ENCODE measurements around the gene HSF2.
"Not testable (repeated sequence)": the region's sequence is repeated elsewhere in the genome, so short reads cannot be mapped to it uniquely, and the experiment has no call there.

Gene HSF2

DNA sequence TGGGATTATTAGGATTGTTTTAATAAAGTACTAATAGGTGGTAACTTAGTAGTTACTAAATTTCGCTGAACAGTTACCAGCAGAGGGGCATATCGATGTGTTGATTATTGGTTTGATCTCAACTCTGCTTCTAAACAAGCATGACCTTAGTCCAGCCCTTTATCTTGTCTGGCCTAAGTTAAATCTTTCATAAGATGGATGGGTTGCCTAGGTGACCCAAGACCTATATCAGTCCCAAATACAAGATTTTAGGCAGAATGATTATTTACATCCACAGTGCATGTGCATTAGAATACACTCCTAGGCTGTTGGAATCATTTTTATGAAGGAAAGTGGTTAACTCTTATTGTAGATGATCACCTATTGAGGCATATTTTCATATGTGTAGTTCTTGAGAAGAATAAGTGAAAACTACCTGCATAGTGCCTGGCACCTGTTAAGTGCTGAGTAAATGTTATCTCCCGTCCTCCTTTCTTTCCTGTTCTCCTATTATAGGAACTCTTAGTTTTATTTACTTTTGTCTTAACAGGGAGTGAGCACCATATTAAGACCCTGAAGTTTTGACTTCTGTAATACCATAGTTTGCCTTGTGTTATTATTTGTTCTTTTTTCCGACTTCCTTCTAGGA lies 1.1 kb downstream of the HSF2 start:
- no peak for DNase-seq

DNA sequence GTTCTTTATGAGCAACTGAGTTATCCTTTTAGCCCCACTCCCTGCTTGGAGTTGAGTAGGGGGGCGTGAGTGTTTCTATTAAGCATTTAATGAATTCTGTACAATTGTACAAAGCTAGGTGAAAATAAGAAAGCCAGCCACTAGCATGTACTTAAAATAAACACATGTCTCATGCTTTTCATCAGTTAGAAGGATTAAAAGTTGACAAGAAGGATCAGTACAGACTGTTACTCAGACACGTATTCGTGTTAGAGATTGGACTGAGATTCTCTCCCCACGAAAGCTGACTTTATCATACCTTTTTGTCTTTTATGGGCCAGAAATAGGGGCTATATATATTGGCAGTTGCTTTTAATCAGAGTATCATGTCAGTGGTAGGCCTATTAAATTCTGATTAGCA lies 1.7 kb downstream of the HSF2 start:
- no peak for DNase-seq

DNA sequence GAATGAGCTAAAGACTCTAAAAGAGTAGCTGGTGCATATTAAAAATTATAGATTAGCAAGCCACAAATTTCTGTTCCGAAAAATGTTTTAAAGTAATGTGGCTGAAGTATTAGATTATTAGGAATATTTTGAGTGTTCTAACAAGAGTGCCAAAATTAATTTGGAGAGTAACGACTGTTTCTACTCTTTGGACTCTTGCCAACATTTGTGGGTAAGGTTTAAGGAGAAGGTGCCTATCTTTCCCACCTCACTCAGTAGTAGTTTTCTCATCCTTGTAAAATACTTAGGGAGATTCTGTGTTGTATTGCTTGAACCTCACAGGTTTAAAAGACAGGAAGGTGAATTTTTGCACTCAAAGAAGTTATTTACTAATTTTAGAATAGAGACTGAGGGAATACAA lies 5.0 kb downstream of the HSF2 start:
- DNase-seq: no peak

DNA sequence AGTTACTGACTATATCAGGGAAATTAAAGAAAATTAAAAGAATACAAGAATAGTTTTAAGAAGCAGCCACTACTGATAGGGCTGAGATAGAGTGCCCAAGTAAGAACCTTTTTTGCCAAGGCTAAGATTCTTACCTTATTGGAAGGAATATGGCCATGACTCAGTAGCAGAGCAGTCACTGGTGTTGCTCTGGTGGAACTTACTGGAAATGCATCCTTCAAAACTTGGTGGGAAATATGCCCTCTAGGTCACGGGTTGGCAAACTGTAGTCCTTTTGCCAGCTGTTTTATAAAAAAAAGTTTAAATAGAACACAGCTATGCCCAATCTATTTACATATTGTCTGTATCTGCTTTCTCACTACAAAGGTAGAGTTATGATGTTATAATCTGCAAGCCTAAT lies 6.0 kb downstream of the HSF2 start:
- no peak for DNase-seq

DNA sequence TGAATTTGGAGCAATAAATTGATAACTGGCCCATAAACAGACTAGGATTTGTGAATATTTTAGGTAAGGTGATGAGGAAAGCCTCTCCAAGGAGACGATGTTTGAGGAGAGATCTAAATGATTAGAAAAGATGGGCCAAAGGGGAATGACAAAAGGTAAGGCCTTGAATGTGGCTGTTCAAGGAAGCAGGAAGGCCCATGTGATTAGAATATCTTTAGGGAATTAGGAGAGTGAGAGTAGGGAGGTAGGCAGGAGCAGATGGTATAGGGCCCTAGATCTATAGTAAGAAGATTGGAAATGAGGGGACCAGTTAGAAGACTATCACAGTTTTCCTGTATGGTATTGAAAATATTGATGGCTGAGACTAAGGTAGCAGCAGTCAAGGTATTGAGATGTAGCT lies 6.7 kb downstream of the HSF2 start:
- DNase-seq: no peak

DNA sequence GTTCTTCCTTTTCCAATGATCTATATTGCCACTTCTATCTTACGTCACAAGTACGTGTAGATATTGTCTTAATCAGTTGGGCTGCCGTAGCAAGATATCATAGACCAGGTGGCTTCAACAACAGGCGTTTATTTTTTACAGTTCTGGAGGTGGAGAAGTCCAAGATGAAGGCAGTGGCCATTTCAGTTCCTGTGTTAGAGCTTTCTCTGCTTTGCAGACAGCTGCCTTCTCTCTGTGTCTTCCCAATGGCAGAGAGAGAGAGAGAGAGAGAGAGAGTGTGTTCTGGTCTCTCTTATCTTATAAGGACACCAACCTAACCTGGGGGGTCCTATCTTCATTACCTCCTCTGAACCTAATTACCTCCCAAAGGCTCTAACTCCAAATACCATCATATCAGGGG lies 8.3 kb downstream of the HSF2 start:
- DNase-seq: no peak

DNA sequence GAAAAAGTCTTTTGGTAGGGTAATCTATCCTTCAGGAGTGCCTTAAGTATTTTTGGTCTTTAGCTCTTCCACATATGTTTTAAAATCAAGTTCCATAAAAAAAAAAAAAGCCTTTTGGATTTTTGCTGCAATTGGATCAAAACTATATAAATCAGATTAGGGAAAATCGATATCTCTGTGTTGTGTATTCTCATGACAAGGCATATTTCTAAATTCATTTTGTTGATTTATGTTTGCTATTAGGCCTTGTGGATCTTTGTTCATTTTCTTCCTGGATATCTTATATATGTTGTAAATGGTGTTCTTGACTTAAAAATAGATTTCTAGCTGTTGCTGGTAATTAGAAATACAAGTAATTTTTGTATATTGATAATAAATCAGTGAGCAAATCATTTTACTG lies 8.8 kb downstream of the HSF2 start:
- no peak for DNase-seq

DNA sequence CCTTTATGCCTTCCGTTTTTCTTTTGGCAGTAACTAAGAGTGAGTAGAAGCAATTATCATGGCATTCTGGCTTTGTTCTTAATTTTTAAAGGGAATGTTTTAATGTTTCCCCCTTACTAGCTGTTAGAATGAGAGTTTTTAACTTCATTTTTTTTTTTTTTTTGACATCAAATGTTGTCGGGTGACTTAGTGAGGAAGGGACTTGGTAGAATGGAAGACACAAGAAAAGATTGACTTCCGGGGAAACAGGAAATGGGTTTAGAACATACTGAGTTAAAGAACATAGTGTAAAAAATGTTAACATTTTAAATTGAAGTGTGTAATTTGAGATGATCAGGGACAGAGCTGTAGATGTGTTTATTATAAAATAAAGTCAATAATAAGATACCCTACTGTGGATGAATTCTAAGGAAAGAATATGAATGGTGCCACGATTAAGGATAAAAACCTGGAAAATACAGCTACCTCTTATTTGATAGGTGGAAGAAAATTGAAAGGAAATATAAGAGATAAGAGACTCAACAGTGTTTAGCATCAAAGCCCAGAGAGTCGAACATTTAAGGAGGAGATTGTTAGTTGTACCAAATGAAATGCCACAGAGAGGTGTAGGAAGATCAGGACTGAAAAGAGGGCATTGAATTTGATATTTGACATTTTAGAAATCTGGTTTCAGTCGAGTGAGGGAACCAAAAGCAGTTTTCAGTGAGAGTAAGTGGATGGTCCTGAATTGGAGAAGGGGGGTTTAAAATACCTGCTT lies 9.4 kb downstream of the HSF2 start:
- DNase-seq: no peak

DNA sequence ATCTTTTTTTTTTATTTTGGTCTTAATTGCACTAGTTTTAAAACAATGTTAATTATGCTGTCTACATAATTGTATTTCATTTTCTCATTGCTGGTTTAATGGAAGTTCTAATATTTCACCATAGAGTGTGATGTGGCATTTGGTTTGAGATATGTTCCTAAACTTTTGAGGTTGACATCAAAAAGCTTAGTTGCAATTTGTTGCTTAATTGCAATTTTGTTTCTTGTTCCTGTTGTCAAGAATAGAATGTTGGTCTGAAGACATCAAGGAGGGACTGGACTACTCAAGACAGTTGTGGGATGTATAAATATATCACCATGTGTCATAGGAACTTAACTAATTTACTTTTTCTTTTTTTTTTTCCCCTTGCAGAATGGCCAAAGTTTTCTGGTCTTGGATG lies 12.5 kb downstream of the HSF2 start:
- no peak for DNase-seq

DNA sequence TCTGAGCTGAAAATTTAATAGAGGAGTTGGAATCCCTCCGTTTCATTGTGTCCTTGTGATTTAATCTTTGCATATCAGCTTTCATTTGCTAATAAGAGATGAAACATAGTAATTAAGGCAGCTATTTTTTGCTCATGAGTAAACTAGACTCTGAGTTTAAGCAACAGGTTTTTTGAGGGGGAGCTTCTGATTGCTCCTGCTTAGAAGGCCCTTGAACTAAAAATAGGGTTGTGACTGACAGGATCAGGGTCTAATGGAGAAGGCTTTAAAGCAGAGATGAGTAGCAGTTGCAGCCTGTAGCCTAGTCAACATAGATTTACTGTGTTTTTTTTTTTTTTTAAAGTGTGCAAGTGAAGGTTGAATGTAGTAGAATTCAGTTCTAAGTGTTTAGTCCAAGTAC lies 17.4 kb downstream of the HSF2 start:
- DNase-seq: no peak

DNA sequence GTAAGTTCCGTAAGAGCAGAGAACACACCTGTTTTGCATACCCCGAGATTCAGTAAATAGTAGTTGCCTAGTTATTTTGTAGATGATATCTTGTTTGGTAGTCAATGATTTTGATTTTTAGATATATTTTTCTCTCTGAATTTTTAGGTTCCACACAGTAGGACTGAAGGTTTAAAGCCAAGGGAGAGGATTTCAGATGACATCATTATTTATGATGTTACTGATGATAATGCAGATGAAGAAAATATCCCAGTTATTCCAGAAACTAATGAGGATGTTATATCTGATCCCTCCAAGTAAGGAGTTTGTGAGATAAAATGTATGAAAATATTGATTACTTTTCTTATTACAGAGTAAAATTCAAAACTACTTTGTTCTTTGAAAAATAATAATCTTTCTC lies 22.6 kb downstream of the HSF2 start:
- no peak for DNase-seq

DNA sequence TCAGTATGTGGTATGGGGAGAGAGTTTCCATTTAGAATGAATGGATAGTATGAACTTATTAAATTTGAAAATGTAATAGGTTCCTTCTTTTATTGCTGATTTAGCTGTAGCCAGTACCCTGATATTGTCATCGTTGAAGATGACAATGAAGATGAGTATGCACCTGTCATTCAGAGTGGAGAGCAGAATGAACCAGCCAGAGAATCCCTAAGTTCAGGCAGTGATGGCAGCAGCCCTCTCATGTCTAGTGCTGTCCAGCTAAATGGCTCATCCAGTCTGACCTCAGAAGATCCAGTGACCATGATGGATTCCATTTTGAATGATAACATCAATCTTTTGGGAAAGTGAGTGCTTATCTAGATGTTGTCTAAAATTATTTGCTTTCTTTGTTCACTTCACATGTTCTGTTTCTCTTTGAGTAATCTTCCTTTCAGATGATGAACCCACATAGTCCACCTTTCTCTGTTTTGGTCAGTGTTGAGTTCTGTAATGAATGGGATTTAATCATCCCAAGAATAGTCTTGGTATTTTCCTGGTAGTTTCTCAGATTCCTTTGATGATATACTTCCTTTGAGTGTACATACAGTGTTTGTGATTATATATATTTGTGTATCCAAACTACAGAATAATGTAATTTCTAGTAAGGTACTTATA lies 23.3 kb downstream of the HSF2 start:
- DNase-seq: no peak

DNA sequence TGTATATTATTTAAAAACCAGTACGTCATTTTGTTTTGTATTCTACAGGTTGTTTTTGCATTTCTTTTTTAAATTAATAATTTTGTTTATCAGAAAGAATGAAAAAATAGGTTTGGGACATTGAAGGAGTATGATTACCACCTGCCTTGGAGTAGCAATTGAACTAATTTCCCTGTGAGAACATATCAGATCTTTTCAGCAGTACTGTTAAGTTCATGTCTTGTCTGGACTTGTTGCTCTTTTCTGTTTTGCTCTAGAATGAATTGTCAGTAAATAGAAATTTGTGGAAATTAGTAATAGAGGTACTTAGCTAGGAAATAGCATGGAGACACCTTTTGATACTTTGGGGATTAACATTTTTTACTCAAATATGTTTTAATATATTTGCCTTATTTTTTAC lies 24.3 kb downstream of the HSF2 start:
- DNase-seq: no peak

DNA sequence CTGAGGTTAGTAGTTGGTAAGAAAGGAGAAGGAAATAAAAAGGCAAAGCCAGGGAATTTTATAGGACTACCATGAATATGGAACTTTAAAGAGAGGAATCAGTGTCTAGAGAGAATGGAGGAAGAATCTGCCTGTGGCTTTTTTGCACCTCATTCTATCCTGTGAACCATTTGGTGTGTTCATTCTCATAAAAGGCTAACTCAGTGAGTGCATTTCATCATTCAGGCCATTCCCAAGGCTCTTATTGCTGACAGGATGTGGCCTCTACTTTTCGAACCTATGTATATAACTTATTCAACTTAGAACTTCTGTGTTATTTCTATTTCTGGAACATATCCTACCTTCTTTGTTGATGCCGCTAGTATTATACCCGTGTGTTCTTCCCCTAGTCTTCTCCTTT lies 27.1 kb downstream of the HSF2 start:
- no peak for DNase-seq

DNA sequence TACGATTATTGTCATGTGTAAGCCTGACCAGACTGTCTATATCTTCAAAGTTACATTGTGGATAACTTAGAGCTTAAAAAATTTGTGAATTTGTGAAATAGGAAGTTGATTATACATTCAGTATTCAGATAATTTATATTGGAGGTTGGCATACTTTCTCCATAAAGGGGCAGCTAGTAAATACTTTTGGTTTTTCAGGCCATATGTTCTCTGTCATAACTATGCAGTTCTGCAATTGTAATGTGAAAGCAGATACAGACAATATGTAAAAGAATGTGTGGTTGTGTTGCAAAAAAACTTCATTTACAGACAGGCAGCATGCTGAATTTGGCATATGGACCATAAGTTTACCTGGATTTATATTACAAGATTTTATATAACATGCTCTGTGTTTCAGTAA lies 29.3 kb downstream of the HSF2 start:
- no peak for DNase-seq

DNA sequence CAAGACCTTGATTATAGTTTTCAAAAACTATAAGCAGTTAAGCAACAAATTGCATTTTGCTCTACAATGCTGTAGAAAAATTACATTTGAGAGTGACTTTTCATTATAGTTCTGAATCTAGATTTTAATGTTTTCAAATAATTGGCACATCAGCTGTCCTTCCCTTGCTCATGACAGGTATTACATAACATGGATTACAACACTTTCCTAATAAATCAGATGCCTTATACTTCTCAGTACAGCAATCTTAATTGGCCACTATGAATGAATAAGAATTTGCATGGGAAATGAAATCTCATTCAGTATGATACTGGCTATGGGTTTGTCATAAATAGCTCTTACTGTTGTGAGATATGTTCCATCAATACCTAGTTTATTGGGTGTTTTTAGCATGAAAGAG lies 29.9 kb downstream of the HSF2 start:
- no peak for DNase-seq

DNA sequence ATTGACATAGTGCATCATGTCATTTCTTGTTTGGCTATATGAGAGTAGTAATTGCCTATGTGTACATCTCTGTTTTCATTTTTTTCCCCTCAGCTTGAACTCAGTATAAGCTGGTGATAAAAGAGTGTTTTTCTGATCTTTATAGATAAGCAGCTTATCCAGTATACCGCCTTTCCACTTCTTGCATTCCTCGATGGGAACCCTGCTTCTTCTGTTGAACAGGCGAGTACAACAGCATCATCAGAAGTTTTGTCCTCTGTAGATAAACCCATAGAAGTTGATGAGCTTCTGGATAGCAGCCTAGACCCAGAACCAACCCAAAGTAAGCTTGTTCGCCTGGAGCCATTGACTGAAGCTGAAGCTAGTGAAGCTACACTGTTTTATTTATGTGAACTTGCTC lies 32.3 kb downstream of the HSF2 start:
- no peak for DNase-seq

DNA sequence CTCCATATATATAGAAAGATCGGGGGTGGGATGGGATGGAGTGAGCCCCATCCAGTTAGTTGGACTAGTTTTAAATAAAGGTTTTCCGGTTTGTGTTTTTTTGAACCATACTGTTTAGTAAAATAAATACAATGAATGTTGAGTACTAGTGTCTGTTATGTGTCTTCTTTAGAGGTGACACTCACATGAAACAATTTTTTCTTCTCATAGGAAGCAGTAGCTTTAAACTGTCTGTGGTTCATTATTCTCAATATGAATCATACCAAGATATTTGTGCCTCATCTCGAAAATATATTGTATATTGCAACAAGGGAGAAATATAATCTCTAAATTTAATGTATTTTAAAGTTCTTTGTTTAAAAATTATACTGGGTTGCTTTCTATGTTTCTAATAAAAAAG lies 33.4 kb downstream of the HSF2 start:
- DNase-seq: no peak

DNA sequence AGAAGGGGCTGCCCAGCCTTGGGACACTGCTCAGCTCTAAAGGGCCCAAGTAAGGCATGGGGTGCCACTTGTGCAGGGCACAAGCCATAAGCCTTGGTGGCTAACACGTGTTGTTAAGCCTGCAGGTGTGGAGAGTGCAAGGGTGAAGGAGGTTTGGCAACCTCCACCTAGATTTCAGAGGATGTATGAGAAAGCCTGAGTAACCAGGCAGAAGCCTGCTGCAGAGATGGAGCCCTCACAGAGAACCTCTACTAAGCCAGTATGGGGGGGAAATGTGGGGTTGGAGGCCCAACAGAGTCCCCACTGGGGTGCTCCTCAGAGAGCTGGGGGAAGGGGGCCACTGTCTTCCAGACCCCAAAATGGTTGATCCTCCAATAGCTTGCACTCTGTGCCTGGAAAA lies 39.5 kb downstream of the HSF2 start:
- DNase-seq: no peak

DNA sequence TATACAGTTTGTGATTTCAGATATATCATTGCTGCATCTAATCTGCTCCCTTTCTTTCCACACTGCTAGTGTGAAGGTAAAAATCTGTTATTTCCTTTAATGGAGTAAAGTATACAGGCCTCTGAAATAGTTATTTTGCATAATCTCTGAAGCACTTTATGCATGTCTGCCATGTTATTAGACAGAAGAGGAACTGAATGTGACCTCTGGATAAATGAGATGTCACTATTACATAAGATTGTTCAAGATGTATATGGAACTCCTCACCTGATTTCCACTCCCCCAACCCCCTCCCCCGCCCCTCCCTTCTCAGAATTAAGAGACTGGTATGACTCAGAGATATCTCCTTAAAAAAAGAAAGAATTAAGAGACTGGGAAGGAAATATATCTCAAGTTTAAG lies 45.8 kb downstream of the HSF2 start:
- DNase-seq: no peak

DNA sequence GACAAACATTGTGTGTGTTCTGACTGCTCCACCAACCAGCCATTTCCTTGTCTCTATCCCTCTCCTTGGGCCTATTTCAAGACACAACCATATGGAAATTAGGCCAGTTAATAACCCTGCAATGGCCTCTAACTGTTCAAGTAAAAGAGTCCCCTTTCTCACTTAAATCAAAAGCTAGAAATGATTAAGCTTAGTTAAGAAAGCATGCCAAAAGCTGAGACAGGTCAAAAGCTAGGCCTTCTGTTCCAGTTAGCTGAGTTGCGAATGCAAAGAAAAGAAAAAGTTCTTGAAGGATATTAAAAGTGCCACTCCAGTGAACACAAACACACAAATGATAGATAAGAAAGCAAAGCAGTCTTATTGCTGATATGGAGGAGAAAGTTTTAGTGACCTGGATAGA lies 49.6 kb downstream of the HSF2 start:
- no peak for DNase-seq

DNA sequence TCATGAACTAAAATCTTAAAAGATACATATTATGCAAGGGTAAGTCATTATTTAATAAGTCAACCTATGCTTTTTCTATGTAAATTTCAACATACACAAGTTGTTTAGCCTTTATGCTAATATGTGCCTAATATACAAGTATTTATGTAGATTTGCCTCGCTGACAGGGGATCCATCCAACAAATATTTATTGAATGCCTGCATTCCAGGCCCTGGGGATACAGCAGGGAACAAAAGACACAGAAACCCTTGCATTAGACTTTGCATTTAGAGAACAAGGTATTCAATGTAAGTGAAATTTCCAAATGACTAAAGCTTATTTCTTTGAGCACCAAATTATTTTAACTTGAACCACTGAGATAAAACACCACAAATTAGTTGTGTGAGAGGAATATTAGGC lies 53.1 kb downstream of the HSF2 start:
- DNase-seq: no peak

DNA sequence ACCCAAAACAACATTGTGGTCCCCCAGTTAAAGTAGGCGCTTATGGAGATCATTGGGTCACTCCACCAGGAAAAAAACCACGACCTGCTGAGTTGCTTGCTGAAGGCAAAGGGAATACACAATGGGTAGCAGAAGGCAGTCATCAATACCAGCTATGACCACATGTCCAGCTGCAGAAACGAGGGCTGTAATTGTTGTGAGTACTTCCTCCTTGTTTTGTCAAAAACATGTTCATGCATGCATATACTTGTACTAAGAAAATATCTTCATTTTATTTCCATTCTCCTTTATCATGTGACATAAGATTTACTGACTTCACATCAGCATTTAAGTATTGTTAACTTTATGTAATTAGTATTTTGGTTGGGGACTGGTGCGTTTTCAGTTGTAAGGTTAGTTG lies 55.2 kb downstream of the HSF2 start:
- DNase-seq: no peak

DNA sequence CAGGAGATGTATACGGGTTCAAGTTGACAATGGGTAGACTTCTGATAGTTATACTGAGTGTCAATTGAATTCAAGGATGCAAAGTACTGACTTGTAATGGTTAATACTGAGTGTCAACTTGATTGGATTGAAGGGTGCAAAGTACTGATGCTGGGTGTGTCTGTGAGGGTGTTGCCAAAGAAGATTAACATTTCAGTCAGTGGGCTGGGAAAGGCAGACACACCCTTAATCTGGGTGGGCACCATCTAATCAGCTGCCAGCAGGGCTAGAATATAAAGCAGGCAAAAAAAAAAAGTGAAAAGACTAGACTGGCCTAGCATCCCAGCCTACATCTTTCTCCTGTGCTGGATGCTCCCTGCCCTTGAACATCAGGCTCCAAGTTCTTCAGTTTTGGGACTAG lies 55.7 kb downstream of the HSF2 start:
- DNase-seq: not testable (repeated sequence)

DNA sequence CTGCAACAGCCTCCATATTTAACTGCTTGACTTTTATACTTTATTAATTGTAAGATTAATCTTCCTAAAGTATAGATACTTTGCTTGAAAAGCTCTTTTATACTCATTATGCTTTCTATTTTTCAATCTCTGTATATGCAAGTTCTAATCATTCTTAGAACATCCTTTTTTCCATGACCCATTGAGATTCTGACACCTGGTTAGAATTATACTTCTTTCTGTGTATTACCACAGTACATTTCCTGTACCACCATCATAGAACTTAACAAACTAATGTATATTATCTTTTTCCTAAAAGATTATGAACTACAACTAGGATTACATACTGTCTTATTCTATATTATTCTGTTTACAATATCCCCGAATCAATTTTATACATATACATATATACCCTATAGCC lies 58.6 kb downstream of the HSF2 start:
- DNase-seq: no peak
